MM.1S (cell line): Measurements from ENCODE around the gene HOXD8.

Source experiments
- DNase-seq: peaks from one replicate; pipeline ENCODE4 v3.0.0-alpha.2; 2015
- H2AFZ ChIP-seq: fragments of 300-600 bp; sonication (generic); 2 replicates; pipeline ENCODE4 v1.6.0; 2016; ENCODE audit warnings: antibody characterized with exemption, low read length
- H3F3A ChIP-seq: fragments of 300-600 bp; sonication (generic); 2 replicates; pipeline ENCODE4 v1.6.1; 2016; ENCODE audit warnings: mild to moderate bottlenecking, antibody characterized with exemption, low read length, moderate library complexity, mixed read lengths; ENCODE audit not compliant: insufficient read depth
- H3K27ac ChIP-seq: fragments of 300-600 bp; sonication (generic); 2 replicates; pipeline ENCODE4 v1.5.1; 2016; ENCODE audit warnings: mild to moderate bottlenecking, low read length
- H3K27me3 ChIP-seq: fragments of 300-600 bp; sonication (generic); replicated peaks from 2 replicates; pipeline ENCODE4 v1.6.0; 2016; ENCODE audit warnings: low read length; ENCODE audit not compliant: insufficient read depth
- H3K36me3 ChIP-seq: fragments of 300-600 bp; sonication (generic); replicated peaks from 2 replicates; pipeline ENCODE4 v1.6.1; 2016; ENCODE audit warnings: mild to moderate bottlenecking, low read length, mixed read lengths; ENCODE audit not compliant: insufficient read depth
- H3K4me1 ChIP-seq: fragments of 300-600 bp; sonication (generic); 2 replicates; pipeline ENCODE4 v1.6.1; 2016; ENCODE audit warnings: low read length, mixed read lengths
- H3K4me2 ChIP-seq: fragments of 300-600 bp; sonication (generic); 2 replicates; pipeline ENCODE4 v1.6.0; 2016; ENCODE audit warnings: low read depth, low read length
- H3K4me3 ChIP-seq: fragments of 300-600 bp; sonication (generic); 2 replicates; pipeline ENCODE4 v1.5.1; 2016; ENCODE audit warnings: low read length, mixed read lengths
- H3K79me2 ChIP-seq: fragments of 300-600 bp; sonication (generic); 2 replicates; pipeline ENCODE4 v1.6.1; 2016; ENCODE audit warnings: mixed run types, low read length, mixed read lengths
- H3K9ac ChIP-seq: fragments of 300-600 bp; sonication (generic); 2 replicates; pipeline ENCODE4 v1.6.1; 2016; ENCODE audit warnings: low read length, mixed read lengths
- H3K9me2 ChIP-seq: fragments of 300-600 bp; sonication (generic); replicated peaks from 2 replicates; pipeline ENCODE4 v1.6.1; 2016; ENCODE audit warnings: mild to moderate bottlenecking, low read length, mixed read lengths; ENCODE audit not compliant: insufficient read depth
- H3K9me3 ChIP-seq: fragments of 300-600 bp; sonication (generic); replicated peaks from 2 replicates; pipeline ENCODE4 v1.6.1; 2016; ENCODE audit warnings: mild to moderate bottlenecking, low read length, mixed read lengths; ENCODE audit not compliant: insufficient read depth
- H4K20me1 ChIP-seq: fragments of 300-600 bp; sonication (generic); 2 replicates; pipeline ENCODE4 v1.6.1; 2016; ENCODE audit warnings: mild to moderate bottlenecking, low read length, moderate library complexity, mixed read lengths; ENCODE audit not compliant: insufficient read depth
- CTCF ChIP-seq: fragments of 300-600 bp; sonication (generic); IDR thresholded peaks from 2 replicates; pipeline ENCODE4 v1.5.1; 2016; ENCODE audit warnings: antibody characterized with exemption, low read length, mixed read lengths
- EZH2 ChIP-seq: fragments of 300-600 bp; sonication (generic); optimal IDR thresholded peaks from 2 replicates; pipeline ENCODE3; 2017; ENCODE audit warnings: low read depth, mild to moderate bottlenecking, antibody characterized with exemption, low read length, mixed read lengths
- EZH2phosphoT487 ChIP-seq: fragments of 300-600 bp; sonication (generic); IDR thresholded peaks from 2 replicates; pipeline ENCODE4 v1.6.1; 2018; ENCODE audit warnings: antibody characterized with exemption, low read length

HOXD8 gene

GRCh38 chr2:176082824-176083751 is 46.4 kb upstream of the HOXD8 start:
- Histone ChIP-seq H4K20me1 (no peaks in the 10 kb centered on the region), H3K9me2 (no peaks in the 10 kb centered on the region), H3K4me3 (no peak overlapping the region), H3K36me3 (no peaks in the 10 kb centered on the region), H3K27me3 (no peaks in the 10 kb centered on the region), H3K79me2 (no peaks in the 10 kb centered on the region), H3F3A (no peaks in the 10 kb centered on the region), H3K9ac (no peak overlapping the region), H2AFZ (no peak overlapping the region), H3K9me3 (no peaks in the 10 kb centered on the region), H3K4me1 (no peaks in the 10 kb centered on the region), H3K4me2 (no peak overlapping the region), H3K27ac (no peak overlapping the region)
- no peak for DNase-seq
- TF ChIP-seq EZH2phosphoT487 (no peak), CTCF (no peak), EZH2 (no peak)

GRCh38 chr2:176083796-176084261 is 45.7 kb upstream of the HOXD8 start, which contains the start of gene EVX2:
Gene EVX2 (minus strand): TSS chr2:176083962. CDS start chr2:176083776, 186 bp downstream.
- Histone ChIP-seq H3K4me1 (no peaks in the 10 kb centered on the region), H3F3A (no peaks in the 10 kb centered on the region), H3K9ac (no peak within 1 kb of the TSS), H3K4me3 (no peak within 1 kb of the TSS), H3K27me3 (0 out of 2 replicates have a peak, but pooled peaks cover 4% of the 10 kb centered on the region), H2AFZ (no peak within 1 kb of the TSS), H3K9me2 (no peaks in the 10 kb centered on the region), H4K20me1 (no peaks in the 10 kb centered on the region), H3K27ac (no peak within 1 kb of the TSS), H3K79me2 (no peaks in the 10 kb centered on the region), H3K9me3 (no peaks in the 10 kb centered on the region), H3K36me3 (no peaks in the 10 kb centered on the region), H3K4me2 (no peak within 1 kb of the TSS)
- no peak for TF ChIP-seq EZH2
- TF ChIP-seq EZH2phosphoT487: no peak
- TF ChIP-seq CTCF: no peak
- no peak for DNase-seq

GRCh38 chr2:176084611-176085119 is 44.8 kb upstream of the HOXD8 start:
- no peaks in the 10 kb centered on the region for H3K36me3 ChIP-seq
- H3K4me1 ChIP-seq: no peaks in the 10 kb centered on the region
- no peaks in the 10 kb centered on the region for H4K20me1 ChIP-seq
- 0 out of 2 replicates have a peak, but pooled peaks cover 4% of the 10 kb centered on the region for H3K27me3 ChIP-seq
- H3K79me2 ChIP-seq: no peaks in the 10 kb centered on the region
- H3K4me2 ChIP-seq: no peak overlapping the region
- no peak overlapping the region for H2AFZ ChIP-seq
- H3K27ac ChIP-seq: no peak overlapping the region
- no peaks in the 10 kb centered on the region for H3K9me2 ChIP-seq
- no peak overlapping the region for H3K4me3 ChIP-seq
- no peak overlapping the region for H3K9ac ChIP-seq
- H3F3A ChIP-seq: no peaks in the 10 kb centered on the region
- no peak for DNase-seq
- TF ChIP-seq EZH2phosphoT487 (no peak), CTCF (no peak), EZH2 (no peak)
- no peaks in the 10 kb centered on the region for H3K9me3 ChIP-seq
